OCI-LY7 (cell line): ENCODE measurements around the gene RAB10. TPM values are rescaled to one million over a fixed set of nuclear protein-coding genes. Genes with fewer than 3 reads are reported as not detected.

Experiments used
- BruUV-seq: library from RNA; stranded (reverse); fragments of 400-500 nt; replicated peaks from 2 replicates; lab custom pipeline; 2021; lab: Mats Ljungman, UMichigan
- CTCF ChIA-PET: fragments of 300-600 bp; sonication (Branson Sonifier 250); formaldehyde crosslinking; loops from one replicate; lab custom pipeline; 2022; ENCODE audit warnings: antibody characterized with exemption; ENCODE audit not compliant: unreplicated experiment; lab: Charles Lee
- POLR2A ChIA-PET: fragments of 300-600 bp; sonication (Branson Sonifier 250); formaldehyde crosslinking; loops from one replicate; lab custom pipeline; 2022; ENCODE audit warnings: antibody characterized with exemption; lab: Charles Lee
- DNase-seq: peaks from one replicate; pipeline ENCODE4 v3.0.0-alpha.2; 2015; ENCODE audit warnings: low spot score
- H2AFZ ChIP-seq: fragments of 200-600 bp; sonication (generic), shearing (Covaris generic); 2 replicates; pipeline ENCODE4 v1.6.1; 2014; ENCODE audit warnings: mild to moderate bottlenecking, antibody characterized with exemption, low read length, moderate library complexity
- H3K27ac ChIP-seq: fragments of 200-600 bp; sonication (generic); 2 replicates; pipeline ENCODE4 v1.5.1; 2014; ENCODE audit warnings: mixed run types, low read depth, mild to moderate bottlenecking, moderate library complexity, low read length, inconsistent platforms; ENCODE audit not compliant: poor library complexity, severe bottlenecking
- H3K36me3 ChIP-seq: fragments of 200-600 bp; sonication (generic); 2 replicates; pipeline ENCODE4 v1.6.1; 2014; ENCODE audit warnings: mild to moderate bottlenecking, antibody characterized with exemption, low read length, moderate library complexity, mixed read lengths; ENCODE audit not compliant: insufficient read depth
- H3K4me1 ChIP-seq: fragments of 200-600 bp; sonication (generic); 2 replicates; pipeline ENCODE4 v1.5.1; 2014; ENCODE audit warnings: mild to moderate bottlenecking, low read length; ENCODE audit not compliant: insufficient read depth, poor library complexity, severe bottlenecking
- H3K4me2 ChIP-seq: fragments of 200-600 bp; sonication (generic); 2 replicates; pipeline ENCODE4 v1.6.1; 2014; ENCODE audit warnings: mild to moderate bottlenecking, low read length
- H3K4me3 ChIP-seq: fragments of 200-600 bp; sonication (generic); 2 replicates; pipeline ENCODE4 v1.5.1; 2014; ENCODE audit warnings: mild to moderate bottlenecking, low read depth, low read length; ENCODE audit not compliant: poor library complexity, severe bottlenecking
- H3K79me2 ChIP-seq: fragments of 200-600 bp; sonication (generic); 2 replicates; pipeline ENCODE4 v1.6.1; 2016; ENCODE audit warnings: low read depth, mild to moderate bottlenecking, low read length, moderate library complexity, mixed read lengths; ENCODE audit not compliant: insufficient read depth
- H3K9me2 ChIP-seq: fragments of 200-600 bp; sonication (generic); 2 replicates; pipeline ENCODE4 v1.6.1; 2016; ENCODE audit warnings: mild to moderate bottlenecking, low read length, mixed read lengths; ENCODE audit not compliant: insufficient read depth
- H3K9me3 ChIP-seq: fragments of 200-600 bp; sonication (generic); 2 replicates; pipeline ENCODE4 v1.6.1; 2014; ENCODE audit warnings: mild to moderate bottlenecking, mixed run types, low read length, mixed read lengths
- H4K20me1 ChIP-seq: fragments of 200-600 bp; sonication (generic); 2 replicates; pipeline ENCODE4 v1.6.1; 2014; ENCODE audit warnings: mild to moderate bottlenecking, antibody characterized with exemption, low read length, moderate library complexity, mixed read lengths; ENCODE audit not compliant: insufficient read depth
- EZH2phosphoT487 ChIP-seq: fragments of 200-600 bp; sonication (generic); IDR thresholded peaks from 2 replicates; pipeline ENCODE4 v1.6.1; 2018; ENCODE audit warnings: low read depth, borderline replicate concordance, mild to moderate bottlenecking, mixed run types, antibody characterized with exemption, low read length, moderate library complexity, mixed read lengths
- intact Hi-C: fragments of 100-400 bp; cut with micrococcal nuclease; formaldehyde crosslinking; loops from one replicate; pipeline ENCODE4 v1.10.0; 2022; ENCODE audit not compliant: unreplicated experiment
- total RNA-seq, 2 experiments: library from RNA; depleted of rRNA in 1 of 2; stranded (reverse); fragments of >200 nt in 1 of 2; shearing (Covaris generic) in 1 of 2; gene quantifications; 2 replicates each; pipeline ENCODE4 v1.2.3, GENCODE V29; 2014 to 2022
- TF ChIP-seq, protein P1 (sequence below): fragments of 200-600 bp; sonication (generic); conservative IDR thresholded peaks from 2 replicates; pipeline ENCODE4 v1.5.1; 2014; ENCODE audit warnings: mild to moderate bottlenecking, antibody characterized with exemption, low read length, moderate library complexity, mixed read lengths

Gene RAB10
- total RNA-seq, 2 experiments from 2014 or later = 58.3 to 96.7 TPM

- no peak for TF ChIP-seq EZH2phosphoT487
- TF ChIP-seq, protein P1, sequence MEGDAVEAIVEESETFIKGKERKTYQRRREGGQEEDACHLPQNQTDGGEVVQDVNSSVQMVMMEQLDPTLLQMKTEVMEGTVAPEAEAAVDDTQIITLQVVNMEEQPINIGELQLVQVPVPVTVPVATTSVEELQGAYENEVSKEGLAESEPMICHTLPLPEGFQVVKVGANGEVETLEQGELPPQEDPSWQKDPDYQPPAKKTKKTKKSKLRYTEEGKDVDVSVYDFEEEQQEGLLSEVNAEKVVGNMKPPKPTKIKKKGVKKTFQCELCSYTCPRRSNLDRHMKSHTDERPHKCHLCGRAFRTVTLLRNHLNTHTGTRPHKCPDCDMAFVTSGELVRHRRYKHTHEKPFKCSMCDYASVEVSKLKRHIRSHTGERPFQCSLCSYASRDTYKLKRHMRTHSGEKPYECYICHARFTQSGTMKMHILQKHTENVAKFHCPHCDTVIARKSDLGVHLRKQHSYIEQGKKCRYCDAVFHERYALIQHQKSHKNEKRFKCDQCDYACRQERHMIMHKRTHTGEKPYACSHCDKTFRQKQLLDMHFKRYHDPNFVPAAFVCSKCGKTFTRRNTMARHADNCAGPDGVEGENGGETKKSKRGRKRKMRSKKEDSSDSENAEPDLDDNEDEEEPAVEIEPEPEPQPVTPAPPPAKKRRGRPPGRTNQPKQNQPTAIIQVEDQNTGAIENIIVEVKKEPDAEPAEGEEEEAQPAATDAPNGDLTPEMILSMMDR = no peak
- no peak for DNase-seq
- Histone ChIP-seq H3K36me3 (no peaks in the 10 kb centered on the region), H3K4me3 (no peak overlapping the region), H3K4me2 (no peak overlapping the region), H2AFZ (no peak overlapping the region), H3K79me2 (no peaks in the 10 kb centered on the region), H3K4me1 (peaks cover 4% of the 10 kb centered on the region), H4K20me1 (no peaks in the 10 kb centered on the region), H3K27ac (no peak overlapping the region), H3K9me3 (no peaks in the 10 kb centered on the region), H3K9me2 (no peaks in the 10 kb centered on the region)
- no TSS peak for BruUV-seq
- POLR2A ChIA-PET = no interaction called here
- CTCF ChIA-PET = no interaction called here
- intact Hi-C loops = loop anchor here (10.0 kb wide), 1 partner anchor 539 kb away; no protein-coding TSS in a partner anchor
Measured at GRCh38 chr2:26144031-26144430, 110.1 kb downstream of the RAB10 start.

GRCh38 chr2:26144953-26145680 is 111.2 kb downstream of the RAB10 start:
- no peaks in the 10 kb centered on the region for H3K36me3 ChIP-seq
- no peaks in the 10 kb centered on the region for H3K9me3 ChIP-seq
- no TSS peak for BruUV-seq
- H4K20me1 ChIP-seq = no peaks in the 10 kb centered on the region
- DNase-seq = peak; percentile 77
- H3K4me3 ChIP-seq = no peak overlapping the region
- H3K79me2 ChIP-seq = no peaks in the 10 kb centered on the region
- H2AFZ ChIP-seq = no peak overlapping the region
- ChIA-PET POLR2A (interaction anchor here (0.7 kb wide), 2 partner anchors 33 to 165 kb away, joined by 4 read pairs; no protein-coding TSS in a partner anchor), CTCF (interaction anchor here (0.9 kb wide), 1 partner anchor 155 kb away, joined by 3 read pairs; no protein-coding TSS in a partner anchor)
- intact Hi-C loops = loop anchor here (1.0 to 10.0 kb wide), 4 partner anchors 154 to 540 kb away; no protein-coding TSS in a partner anchor
- no peaks in the 10 kb centered on the region for H3K9me2 ChIP-seq
- H3K4me2 ChIP-seq = no peak overlapping the region
- TF ChIP-seq, protein P1 = peak; percentile 97
- TF ChIP-seq EZH2phosphoT487 = no peak
- H3K4me1 ChIP-seq = peaks cover 4% of the 10 kb centered on the region
- H3K27ac ChIP-seq = no peak overlapping the region

DNA sequence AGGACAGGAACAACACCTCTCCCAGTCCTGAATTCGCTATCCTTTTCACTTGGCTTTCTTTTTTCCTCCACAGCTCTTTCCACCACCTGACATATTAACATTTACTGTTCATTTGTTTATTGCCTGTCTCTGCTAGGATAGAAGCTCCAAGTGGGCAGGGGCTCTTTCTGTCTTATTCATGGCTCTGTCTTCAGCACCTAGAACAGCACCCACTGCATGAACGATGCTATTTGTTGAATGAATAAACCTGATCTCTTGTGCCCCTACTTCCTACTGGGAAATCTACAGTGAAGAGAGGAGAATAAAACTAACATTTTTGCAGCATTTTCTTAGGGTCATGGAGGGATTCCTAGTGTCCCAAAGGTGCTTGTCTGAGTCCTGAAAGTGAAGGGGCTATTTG is 114.6 kb downstream of the RAB10 start:
- ChIA-PET POLR2A (interaction anchor here (0.6 kb wide), 1 partner anchor 156 kb away, joined by 6 read pairs; no protein-coding TSS in a partner anchor), CTCF (no interaction called here)
- Histone ChIP-seq H3K27ac (no peak overlapping the region), H3K4me2 (no peak overlapping the region), H3K4me1 (peaks cover 4% of the 10 kb centered on the region), H3K9me2 (no peaks in the 10 kb centered on the region), H3K79me2 (no peaks in the 10 kb centered on the region), H3K36me3 (no peaks in the 10 kb centered on the region), H3K4me3 (no peak overlapping the region), H3K9me3 (peaks cover 1% of the 10 kb centered on the region), H2AFZ (no peak overlapping the region), H4K20me1 (no peaks in the 10 kb centered on the region)
- TF ChIP-seq, protein P1 = no peak
- TF ChIP-seq EZH2phosphoT487 = no peak
- BruUV-seq = no TSS peak
- intact Hi-C loops = loop anchor here (10.0 kb wide), 1 partner anchor 544 kb away; no protein-coding TSS in a partner anchor
- no peak for DNase-seq
